H9 (cell line): Measurements from ENCODE around the gene SPATA46. TPM values are rescaled to one million over a fixed set of nuclear protein-coding genes. Genes with fewer than 3 reads are reported as not detected.

Source experiments
- DNase-seq: peaks from one replicate; pipeline ENCODE4 v3.0.0-alpha.2; 2017
- H2AFZ ChIP-seq: one replicate; pipeline ENCODE4 v1.6.1; 2013; ENCODE audit warnings: mild to moderate bottlenecking, low read length, control low read depth, moderate library complexity
- H2AK5ac ChIP-seq: 2 replicates; pipeline ENCODE4 v1.6.1; 2013; ENCODE audit warnings: low read length, control low read depth, mixed read lengths; ENCODE audit not compliant: insufficient read length
- H2BK120ac ChIP-seq: one replicate; pipeline ENCODE4 v1.6.1; 2013; ENCODE audit warnings: low read depth, mild to moderate bottlenecking, low read length, control low read depth, inconsistent platforms; ENCODE audit not compliant: poor library complexity, severe bottlenecking
- H2BK12ac ChIP-seq: 2 replicates; pipeline ENCODE4 v1.6.1; 2013; ENCODE audit warnings: low read length, control low read depth, mixed read lengths, low read depth; ENCODE audit not compliant: insufficient read length
- H2BK15ac ChIP-seq: 2 replicates; pipeline ENCODE4 v1.6.1; 2013; ENCODE audit warnings: low read depth, low read length, control low read depth
- H2BK20ac ChIP-seq: one replicate; pipeline ENCODE4 v1.6.1; 2013; ENCODE audit warnings: low read depth, mild to moderate bottlenecking, low read length, control low read depth, inconsistent platforms; ENCODE audit not compliant: poor library complexity, severe bottlenecking
- H2BK5ac ChIP-seq: 2 replicates; pipeline ENCODE4 v1.6.1; 2013; ENCODE audit warnings: low read length, control low read depth, mixed read lengths; ENCODE audit not compliant: insufficient read length
- H3K14ac ChIP-seq: 2 replicates; pipeline ENCODE4 v1.6.1; 2013; ENCODE audit warnings: low read length, control low read depth; ENCODE audit not compliant: insufficient read depth
- H3K18ac ChIP-seq: 2 replicates; pipeline ENCODE4 v1.6.1; 2013; ENCODE audit warnings: low read depth, mild to moderate bottlenecking, mixed read lengths, low read length, control low read depth; ENCODE audit not compliant: insufficient read length
- H3K23ac ChIP-seq: 2 replicates; pipeline ENCODE4 v1.6.1; 2013; ENCODE audit warnings: low read length, control low read depth, mixed read lengths, low read depth; ENCODE audit not compliant: insufficient read length
- H3K23me2 ChIP-seq: 2 replicates; pipeline ENCODE4 v1.6.1; 2013; ENCODE audit warnings: low read depth, mild to moderate bottlenecking, mixed read lengths, low read length, control low read depth; ENCODE audit not compliant: insufficient read length, poor library complexity, severe bottlenecking
- H3K27ac ChIP-seq: 2 replicates; pipeline ENCODE4 v1.5.1; 2013; ENCODE audit warnings: low read length, control low read depth, mixed read lengths, low read depth; ENCODE audit not compliant: insufficient read length
- H3K27me3 ChIP-seq: 2 replicates; pipeline ENCODE4 v1.6.1; 2013; ENCODE audit warnings: low read length, control low read depth, inconsistent platforms; ENCODE audit not compliant: insufficient read depth
- H3K4ac ChIP-seq: 2 replicates; pipeline ENCODE4 v1.6.1; 2013; ENCODE audit warnings: low read depth, mild to moderate bottlenecking, control low read depth, inconsistent platforms, low read length, moderate library complexity
- H3K4me1 ChIP-seq: 2 replicates; pipeline ENCODE4 v1.6.1; 2013; ENCODE audit warnings: low read length, control low read depth, inconsistent platforms; ENCODE audit not compliant: insufficient read depth
- H3K4me2 ChIP-seq: 2 replicates; pipeline ENCODE4 v1.6.1; 2013; ENCODE audit warnings: low read length, control low read depth, mixed read lengths; ENCODE audit not compliant: insufficient read length, insufficient read depth
- H3K56ac ChIP-seq: 2 replicates; pipeline ENCODE4 v1.6.1; 2013; ENCODE audit warnings: low read depth, mild to moderate bottlenecking, mixed read lengths, low read length, control low read depth; ENCODE audit not compliant: insufficient read length
- H3K79me1 ChIP-seq: 2 replicates; pipeline ENCODE4 v1.6.1; 2013; ENCODE audit warnings: low read depth, mild to moderate bottlenecking, moderate library complexity, low read length, control low read depth, inconsistent platforms; ENCODE audit not compliant: insufficient read depth, poor library complexity, severe bottlenecking
- H3K79me2 ChIP-seq: 2 replicates; pipeline ENCODE4 v1.6.1; 2013; ENCODE audit warnings: low read length, control low read depth, inconsistent platforms; ENCODE audit not compliant: insufficient read depth
- H3K9ac ChIP-seq: 2 replicates; pipeline ENCODE4 v1.6.1; 2013; ENCODE audit warnings: low read length, control low read depth, mixed read lengths; ENCODE audit not compliant: insufficient read length; ENCODE audit errors: extremely low read depth
- H3K9me3 ChIP-seq: one replicate; pipeline ENCODE4 v1.6.1; 2013; ENCODE audit warnings: low read depth, low read length, inconsistent platforms; ENCODE audit not compliant: control insufficient read depth
- H3T11ph ChIP-seq: one replicate; pipeline ENCODE4 v1.6.1; 2013; ENCODE audit warnings: mild to moderate bottlenecking, low read length, control low read depth, inconsistent platforms
- H4K20me1 ChIP-seq: one replicate; pipeline ENCODE4 v1.6.1; 2013; ENCODE audit not compliant: control insufficient read depth, insufficient read length, insufficient read depth
- H4K5ac ChIP-seq: 2 replicates; pipeline ENCODE4 v1.6.1; 2013; ENCODE audit warnings: low read depth, mild to moderate bottlenecking, mixed read lengths, low read length, control low read depth; ENCODE audit not compliant: insufficient read length
- H4K8ac ChIP-seq: replicated peaks from 2 replicates; pipeline ENCODE4 v1.6.1; 2013; ENCODE audit warnings: low read length, control low read depth, mixed read lengths, low read depth; ENCODE audit not compliant: insufficient read length
- H4K91ac ChIP-seq: 2 replicates; pipeline ENCODE4 v1.6.1; 2013; ENCODE audit warnings: low read depth, mild to moderate bottlenecking, moderate library complexity, mixed read lengths, low read length, control low read depth; ENCODE audit not compliant: insufficient read length
- H3K27ac Mint-ChIP-seq, 3 experiments: 2 replicates in 2 of 3; 3 replicates in 1 of 3; pipeline ENCODE4 v1.8.0; 2020 to 2021; ENCODE audit warnings: mixed read lengths in 3 of 3, mild to moderate bottlenecking in 1 of 3, moderate library complexity in 1 of 3
- H3K27me3 Mint-ChIP-seq: 2 replicates; pipeline ENCODE4 v1.8.0; 2021; ENCODE audit warnings: low read depth, mild to moderate bottlenecking, moderate library complexity, mixed read lengths
- H3K36me3 Mint-ChIP-seq, 3 experiments: 2 replicates in 2 of 3; 3 replicates in 1 of 3; pipeline ENCODE4 v1.8.0; 2020 to 2021; ENCODE audit warnings: low read depth in 3 of 3, mixed read lengths in 3 of 3; ENCODE audit not compliant: insufficient read depth in 1 of 3
- H3K4me1 Mint-ChIP-seq, 2 experiments: 2 replicates each; pipeline ENCODE4 v1.8.0; 2020; ENCODE audit warnings: mixed read lengths in 2 of 2
- H3K4me3 Mint-ChIP-seq, 2 experiments: 2 replicates in 1 of 2; 3 replicates in 1 of 2; pipeline ENCODE4 v1.8.0; 2020 to 2021; ENCODE audit warnings: mild to moderate bottlenecking in 2 of 2, mixed read lengths in 2 of 2, moderate library complexity in 1 of 2
- H3K9me3 Mint-ChIP-seq, 2 experiments: 2 replicates in 1 of 2; 3 replicates in 1 of 2; pipeline ENCODE4 v1.8.0; 2020; ENCODE audit warnings: mild to moderate bottlenecking in 2 of 2, mixed read lengths in 2 of 2, moderate library complexity in 1 of 2
- CTCF ChIP-seq: fragments of 200-600 bp; sonication (generic); conservative IDR thresholded peaks from 3 replicates; pipeline ENCODE4 v1.8.0; 2021; ENCODE audit warnings: antibody characterized with exemption, mild to moderate bottlenecking
- WGBS: extraction: QIAGEN DNeasy Blood & Tissue Kit; methylation state at CpG from one replicate; pipeline ENCODE4 v1.1.7; 2013; ENCODE audit warnings: missing lambda C conversion rate, low lambda C conversion rate, mixed read lengths; ENCODE audit not compliant: insufficient read length; ENCODE audit errors: extremely low coverage; 5-methylcytosine and 5-hydroxymethylcytosine counted together
- total RNA-seq: library from RNA; stranded (reverse); gene quantifications from 2 replicates; pipeline ENCODE4 v1.2.1, GENCODE V29; 2021

The SPATA46 gene
- total RNA-seq, 1 experiment from 2014 or later = not detected

GRCh38 chr1:162396201-162396906, 19.7 kb upstream of the SPATA46 start:
- Histone ChIP-seq H2BK15ac (no peak overlapping the region), H2BK12ac (no peak overlapping the region), H3K56ac (no peak overlapping the region), H4K91ac (no peak overlapping the region), H3K23ac (no peak overlapping the region), H3K4me1 (peaks cover 4% of the 10 kb centered on the region; the same call in 1 of the 2 replicates), H3T11ph (no peak overlapping the region), H3K79me2 (no peaks in the 10 kb centered on the region), H3K9me3 (no peaks in the 10 kb centered on the region), H2AFZ (no peak overlapping the region), H3K27ac (no peak overlapping the region), H3K18ac (no peak overlapping the region), H2BK20ac (no peak overlapping the region), H3K23me2 (no peaks in the 10 kb centered on the region), H3K4me2 (no peak overlapping the region), H4K20me1 (no peaks in the 10 kb centered on the region), H3K14ac (no peak overlapping the region), H2BK5ac (no peak overlapping the region), H2AK5ac (no peak overlapping the region), H3K4ac (no peak overlapping the region), H2BK120ac (no peak overlapping the region), H4K8ac (no peak overlapping the region), H3K27me3 (no peaks in the 10 kb centered on the region), H3K9ac (no peak overlapping the region), H4K5ac (no peak overlapping the region), H3K79me1 (no peaks in the 10 kb centered on the region)
- no peak for TF ChIP-seq CTCF
- DNase-seq = no peak
- Mint-ChIP-seq H3K4me1 (peaks cover 29 to 37% of the 10 kb centered on the region in 2 experiments), H3K9me3 (no peaks in the 10 kb centered on the region; a peak in 1 of 5 replicates), H3K4me3 (no peak overlapping the region), H3K27ac (no peak overlapping the region), H3K36me3 (no peaks in the 10 kb centered on the region), H3K27me3 (peaks cover 6% of the 10 kb centered on the region)
- WGBS = no CpG with 5 or more reads among the region's 3 CpGs
